Suprapubic skin (tissue), 4 donors: ENCODE results near the gene SURF1. TPM values are rescaled to one million over a fixed set of nuclear protein-coding genes. Genes with fewer than 3 reads are reported as not detected.
"Not testable (repeated sequence)": the region's sequence is repeated elsewhere in the genome, so short reads cannot be mapped to it uniquely, and the experiment has no call there.

Experiments used
- DNase-seq, 2 donors: peaks; one replicate each; pipeline ENCODE4 v3.0.0-alpha.2; 2019; ENCODE audit warnings: low spot score in 2 of 2
- H3K27ac ChIP-seq: fragments of 200-600 bp; sonication (generic); one replicate; pipeline ENCODE4 v1.5.1; 2019
- H3K27me3 ChIP-seq: fragments of 200-600 bp; sonication (generic); one replicate; pipeline ENCODE4 v1.5.1; 2019
- H3K36me3 ChIP-seq: fragments of 200-600 bp; sonication (generic); one replicate; pipeline ENCODE4 v1.5.1; 2019
- H3K4me1 ChIP-seq: fragments of 200-600 bp; sonication (generic); one replicate; pipeline ENCODE4 v1.5.1; 2019
- H3K4me3 ChIP-seq: fragments of 200-600 bp; sonication (generic); one replicate; pipeline ENCODE4 v1.5.1; 2019; ENCODE audit warnings: mild to moderate bottlenecking
- H3K9me3 ChIP-seq: fragments of 200-600 bp; sonication (generic); one replicate; pipeline ENCODE4 v1.5.1; 2019
- CTCF ChIP-seq, 2 donors: fragments of 200-600 bp in 1 of 2; fragments of 450-650 bp in 1 of 2; sonication (generic) in 1 of 2; IDR thresholded peaks; one replicate each; pipeline ENCODE4 v1.5.1; 2016 to 2019; ENCODE audit warnings: antibody characterized with exemption in 2 of 2, mild to moderate bottlenecking in 1 of 2, moderate library complexity in 1 of 2
- EP300 ChIP-seq: sonication (generic); formaldehyde crosslinking; IDR thresholded peaks from one replicate; pipeline ENCODE4 v1.6.1; 2017; ENCODE audit warnings: antibody characterized with exemption
- POLR2A ChIP-seq, 2 donors: fragments of 450-650 bp; IDR thresholded peaks; one replicate each; pipeline ENCODE4 v1.6.1; 2017; ENCODE audit warnings: antibody characterized with exemption in 2 of 2, mild to moderate bottlenecking in 2 of 2, moderate library complexity in 2 of 2
- POLR2AphosphoS5 ChIP-seq, 3 donors: sonication (generic); formaldehyde crosslinking; IDR thresholded peaks; one replicate each; pipeline ENCODE4 v1.6.1; 2017; ENCODE audit warnings: antibody characterized with exemption in 3 of 3
- WGBS: methylation state at CpG from one replicate; pipeline ENCODE4 v1.1.5; 2018; 5-methylcytosine and 5-hydroxymethylcytosine counted together
- total RNA-seq, 4 donors: library from RNA; depleted of rRNA; stranded (reverse); fragments of >200 nt; gene quantifications; one replicate each; pipeline ENCODE4 v1.1.0, GENCODE V29; 2016

SURF1 gene
- total RNA-seq, 4 donors from 2014 or later, result 29.1 to 45.0 (median 33.4) TPM

- H3K27ac ChIP-seq, result no peak overlapping the region
- 79% methylated on average over 14 of the region's 14 CpGs for WGBS
- no peaks in the 10 kb centered on the region for H3K27me3 ChIP-seq
- TF ChIP-seq POLR2A (IDR thresholded peaks at IDR 0.05), result no peak
- no peak for TF ChIP-seq POLR2AphosphoS5 (IDR thresholded peaks at IDR 0.05)
- TF ChIP-seq EP300, result no peak
- no peak for TF ChIP-seq CTCF (IDR thresholded peaks at IDR 0.05)
- no peaks in the 10 kb centered on the region for H3K4me1 ChIP-seq
- peak; percentile 23 to 25 for DNase-seq
- no peak overlapping the region for H3K4me3 ChIP-seq
- no peaks in the 10 kb centered on the region for H3K9me3 ChIP-seq
- no peaks in the 10 kb centered on the region for H3K36me3 ChIP-seq
Measured at GRCh38 chr9:133322701-133323100, 33.6 kb downstream of the SURF1 start.

- H3K4me3 ChIP-seq, result no peak overlapping the region
- peak in 1 of 2 donors; percentile 43 for DNase-seq
- no peak for TF ChIP-seq POLR2AphosphoS5 (IDR thresholded peaks at IDR 0.05)
- no peak for TF ChIP-seq POLR2A (IDR thresholded peaks at IDR 0.05)
- no peak for TF ChIP-seq CTCF (IDR thresholded peaks at IDR 0.05)
- TF ChIP-seq EP300, result no peak
- no peaks in the 10 kb centered on the region for H3K36me3 ChIP-seq
- H3K9me3 ChIP-seq, result no peaks in the 10 kb centered on the region
- H3K4me1 ChIP-seq, result no peaks in the 10 kb centered on the region
- WGBS, result 76% methylated on average over 13 of the region's 13 CpGs
- no peak overlapping the region for H3K27ac ChIP-seq
- H3K27me3 ChIP-seq, result no peaks in the 10 kb centered on the region
Measured at GRCh38 chr9:133321411-133321935, 34.8 kb downstream of the SURF1 start.

- H3K4me1 ChIP-seq, result no peaks in the 10 kb centered on the region
- TF ChIP-seq EP300 (no peak), POLR2A (IDR thresholded peaks at IDR 0.05) (no peak), POLR2AphosphoS5 (IDR thresholded peaks at IDR 0.05) (no peak), CTCF (IDR thresholded peaks at IDR 0.05) (no peak)
- no peaks in the 10 kb centered on the region for H3K9me3 ChIP-seq
Measured at GRCh38 chr9:133320421-133320881, 35.8 kb downstream of the SURF1 start.

GRCh38 chr9:133317551-133317950 lies 38.7 kb downstream of the SURF1 start:
- H3K27me3 ChIP-seq, H3K36me3 ChIP-seq, H3K9me3 ChIP-seq, H3K4me1 ChIP-seq, H3K4me3 ChIP-seq, H3K27ac ChIP-seq: not testable (repeated sequence)
- DNase-seq, result peak in 1 of 2 donors; percentile 61
- 62% methylated on average over 5 of the region's 13 CpGs for WGBS

More at GRCh38 chr9:133320421-133320881, 35.8 kb downstream of the SURF1 start:
- Histone ChIP-seq H3K27me3 (no peaks in the 10 kb centered on the region), H3K4me3 (no peak overlapping the region), H3K36me3 (no peaks in the 10 kb centered on the region), H3K27ac (no peak overlapping the region)
- DNase-seq, result peak in 1 of 2 donors; percentile 59
- 75% methylated on average over 13 of the region's 13 CpGs for WGBS

GRCh38 chr9:133315997-133316396 lies 40.3 kb downstream of the SURF1 start:
- H3K4me3 ChIP-seq, result no peak overlapping the region
- no peaks in the 10 kb centered on the region for H3K27me3 ChIP-seq
- DNase-seq, result no peak
- WGBS, result 87% methylated on average over 2 of the region's 2 CpGs
- TF ChIP-seq CTCF (IDR thresholded peaks at IDR 0.05) (no peak), EP300 (no peak), POLR2AphosphoS5 (IDR thresholded peaks at IDR 0.05) (no peak), POLR2A (IDR thresholded peaks at IDR 0.05) (no peak)
- H3K4me1 ChIP-seq, result no peaks in the 10 kb centered on the region
- H3K36me3 ChIP-seq, result no peaks in the 10 kb centered on the region
- no peaks in the 10 kb centered on the region for H3K9me3 ChIP-seq
- H3K27ac ChIP-seq, result no peak overlapping the region

GRCh38 chr9:133309608-133310007 lies 46.7 kb downstream of the SURF1 start:
- no peak for DNase-seq
- Histone ChIP-seq H3K36me3 (no peaks in the 10 kb centered on the region), H3K27me3 (peaks cover 6% of the 10 kb centered on the region), H3K4me1 (no peaks in the 10 kb centered on the region), H3K4me3 (no peak overlapping the region), H3K27ac (no peak overlapping the region), H3K9me3 (no peaks in the 10 kb centered on the region)
- TF ChIP-seq CTCF (IDR thresholded peaks at IDR 0.05) (no peak), POLR2A (IDR thresholded peaks at IDR 0.05) (no peak), POLR2AphosphoS5 (IDR thresholded peaks at IDR 0.05) (no peak), EP300 (no peak)
- 86% methylated on average over 6 of the region's 6 CpGs for WGBS
